ENCODE results near the gene MME. TPM values are rescaled to one million over a fixed set of nuclear protein-coding genes. Genes with fewer than 3 reads are reported as not detected.
A peak's percentile ranks its signal among the peaks of the same experiment; 100 is the strongest.

MME gene
- total RNA-seq, 2 experiments from 2014 or later: 84.4 to 118 TPM

DNA sequence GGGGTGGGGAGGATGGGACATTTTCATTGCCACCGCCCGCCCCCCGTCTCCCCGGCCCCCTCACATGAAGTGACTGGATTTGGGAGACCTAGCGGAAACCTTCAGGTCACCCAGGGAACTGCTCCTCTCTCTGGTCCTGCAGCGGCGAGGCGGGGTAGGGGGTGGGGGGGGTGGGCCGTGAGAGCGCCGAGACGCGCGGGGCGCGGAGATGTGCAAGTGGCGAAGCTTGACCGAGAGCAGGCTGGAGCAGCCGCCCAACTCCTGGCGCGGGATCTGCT is 712 bp upstream of the MME start:
- BruUV-seq (replicated peaks): no TSS peak
- ChIA-PET CTCF (ENCODE audit: unreplicated experiment) (no interaction called here), POLR2A (interaction anchor here (0.6 to 2.2 kb wide), 7 partner anchors 13 to 242 kb away, joined by 3 to 13 read pairs (median 4); no protein-coding TSS in a partner anchor)
- peak; percentile 76 for DNase-seq (ENCODE audit: low spot score)
- peak overlapping the region; percentile 77 for H3K27ac ChIP-seq (ENCODE audit: low read depth, low read length, poor library complexity, severe bottlenecking)
- no peaks in the 10 kb centered on the region for H4K20me1 ChIP-seq (ENCODE audit: insufficient read depth, low read length)
- peaks cover 45% of the 10 kb centered on the region for H3K79me2 ChIP-seq (ENCODE audit: insufficient read depth, low read depth, low read length)
- no peaks in the 10 kb centered on the region for H3K9me2 ChIP-seq (ENCODE audit: insufficient read depth, low read length)
- peak overlapping the region; percentile 84 for H3K4me2 ChIP-seq (ENCODE audit: low read length)
- H3K36me3 ChIP-seq (ENCODE audit: insufficient read depth, low read length): peaks cover 14% of the 10 kb centered on the region
- no peak for TF ChIP-seq EZH2phosphoT487 (IDR thresholded peaks at IDR 0.05; ENCODE audit: borderline replicate concordance, low read depth, low read length)
- TF ChIP-seq CTCF (conservative IDR thresholded peaks at IDR 0.05; ENCODE audit: low read length): no peak
- H3K9me3 ChIP-seq (ENCODE audit: low read length): peaks cover 16% of the 10 kb centered on the region; the same call in 1 of the 2 replicates
- intact Hi-C loops (cut with micrococcal nuclease; ENCODE audit: unreplicated experiment): no loop called here
- H2AFZ ChIP-seq (ENCODE audit: low read length): peak overlapping the region; percentile 92
- H3K4me3 ChIP-seq (ENCODE audit: low read depth, low read length, poor library complexity, severe bottlenecking): peak overlapping the region; percentile 98
- H3K4me1 ChIP-seq (ENCODE audit: insufficient read depth, low read length, poor library complexity, severe bottlenecking): peaks cover 33% of the 10 kb centered on the region

DNA sequence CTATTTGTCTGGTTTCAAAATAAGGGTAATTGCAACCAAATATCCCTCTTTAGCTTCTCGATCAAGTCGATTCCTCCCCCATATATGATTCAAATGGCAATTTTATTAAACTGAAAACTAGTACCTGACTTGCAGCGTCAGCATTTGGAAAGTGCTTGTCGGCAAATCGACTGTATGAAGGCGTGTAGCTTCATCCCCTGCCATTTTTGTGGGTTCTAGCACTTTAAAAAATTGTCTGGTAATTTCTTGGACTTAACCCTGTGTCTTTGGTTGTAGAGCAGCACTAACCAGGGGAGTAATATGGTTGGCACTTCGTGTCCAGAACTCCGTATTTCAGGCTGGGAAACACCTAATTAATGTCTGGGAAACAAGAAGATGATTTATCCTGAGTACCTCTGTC is 573 bp downstream of the MME start:
- H2AFZ ChIP-seq (ENCODE audit: low read length): peak overlapping the region; percentile 92; the same call in 1 of the 2 replicates
- TF ChIP-seq CTCF (conservative IDR thresholded peaks at IDR 0.05; ENCODE audit: low read length) (no peak), EZH2phosphoT487 (IDR thresholded peaks at IDR 0.05; ENCODE audit: borderline replicate concordance, low read depth, low read length) (no peak)
- peak; percentile 49 for DNase-seq (ENCODE audit: low spot score)
- intact Hi-C loops (cut with micrococcal nuclease; ENCODE audit: unreplicated experiment): loop anchor here (1.0 to 5.0 kb wide), 3 partner anchors 31 to 792 kb away; partner anchors contain the start of gene GMPS
- H3K4me2 ChIP-seq (ENCODE audit: low read length): peak overlapping the region; percentile 84
- peaks cover 55% of the 10 kb centered on the region for H3K79me2 ChIP-seq (ENCODE audit: insufficient read depth, low read depth, low read length)
- TSS peak; percentile 72 for BruUV-seq (replicated peaks)
- peaks cover 26% of the 10 kb centered on the region for H3K36me3 ChIP-seq (ENCODE audit: insufficient read depth, low read length)
- H3K4me3 ChIP-seq (ENCODE audit: low read depth, low read length, poor library complexity, severe bottlenecking): peak overlapping the region; percentile 98
- peak overlapping the region; percentile 77 for H3K27ac ChIP-seq (ENCODE audit: low read depth, low read length, poor library complexity, severe bottlenecking)
- H4K20me1 ChIP-seq (ENCODE audit: insufficient read depth, low read length): no peaks in the 10 kb centered on the region
- peaks cover 9% of the 10 kb centered on the region; the same call in 1 of the 2 replicates for H3K9me3 ChIP-seq (ENCODE audit: low read length)
- ChIA-PET CTCF (ENCODE audit: unreplicated experiment) (no interaction called here), POLR2A (interaction anchor here (0.6 to 2.5 kb wide), 11 partner anchors 10 to 791 kb away, joined by 3 to 18 read pairs (median 4); no protein-coding TSS in a partner anchor)
- H3K9me2 ChIP-seq (ENCODE audit: insufficient read depth, low read length): no peaks in the 10 kb centered on the region
- H3K4me1 ChIP-seq (ENCODE audit: insufficient read depth, low read length, poor library complexity, severe bottlenecking): peaks cover 33% of the 10 kb centered on the region

GRCh38 chr3:155083313-155083905 is 3.3 kb downstream of the MME start:
- peak overlapping the region; percentile 84 for H3K4me2 ChIP-seq (ENCODE audit: low read length)
- H4K20me1 ChIP-seq (ENCODE audit: insufficient read depth, low read length): no peaks in the 10 kb centered on the region
- ChIA-PET CTCF (ENCODE audit: unreplicated experiment) (no interaction called here), POLR2A (interaction anchor here (1.1 to 3.4 kb wide), 6 partner anchors 9 to 30 kb away, joined by 4 to 13 read pairs (median 6); no protein-coding TSS in a partner anchor)
- no peak overlapping the region for H3K27ac ChIP-seq (ENCODE audit: low read depth, low read length, poor library complexity, severe bottlenecking)
- H2AFZ ChIP-seq (ENCODE audit: low read length): no peak overlapping the region
- intact Hi-C loops (cut with micrococcal nuclease; ENCODE audit: unreplicated experiment): loop anchor here (5.0 kb wide), 2 partner anchors 239 to 789 kb away; partner anchors contain the start of gene GMPS
- H3K4me3 ChIP-seq (ENCODE audit: low read depth, low read length, poor library complexity, severe bottlenecking): peak overlapping the region; percentile 98
- H3K4me1 ChIP-seq (ENCODE audit: insufficient read depth, low read length, poor library complexity, severe bottlenecking): peaks cover 29% of the 10 kb centered on the region
- H3K9me2 ChIP-seq (ENCODE audit: insufficient read depth, low read length): no peaks in the 10 kb centered on the region
- H3K79me2 ChIP-seq (ENCODE audit: insufficient read depth, low read depth, low read length): peaks cover 55% of the 10 kb centered on the region
- TF ChIP-seq EZH2phosphoT487 (IDR thresholded peaks at IDR 0.05; ENCODE audit: borderline replicate concordance, low read depth, low read length) (no peak), CTCF (conservative IDR thresholded peaks at IDR 0.05; ENCODE audit: low read length) (no peak)
- DNase-seq (ENCODE audit: low spot score): no peak
- BruUV-seq (replicated peaks): no TSS peak
- H3K36me3 ChIP-seq (ENCODE audit: insufficient read depth, low read length): peaks cover 52% of the 10 kb centered on the region
- no peaks in the 10 kb centered on the region for H3K9me3 ChIP-seq (ENCODE audit: low read length)
